NCI-H1436 treated with DMSO at 0.1 percent for 48 hours (cell line): ENCODE data around the gene TMEM151B.
A peak's percentile ranks its signal among the peaks of the same experiment; 100 is the strongest.
"Not testable (repeated sequence)": the region's sequence is repeated elsewhere in the genome, so short reads cannot be mapped to it uniquely, and the experiment has no call there.

Experiments
- DNase-seq: peaks from one replicate; lab custom pipeline; 2025; lab: John Stamatoyannopoulos, UW

Gene TMEM151B

GRCh38 chr6:44269921-44270525 is at the start of gene TMEM151B:
Gene TMEM151B, plus strand, starts transcription at chr6:44270450. Its CDS starts 293 bp downstream, at chr6:44270743.
- no peak for DNase-seq

- DNase-seq: no peak
Measured at GRCh38 chr6:44220913-44221290, 49.3 kb upstream of the TMEM151B start.

- DNase-seq: peak; percentile 33
Measured at GRCh38 chr6:44221291-44221960, 48.8 kb upstream of the TMEM151B start.

- no peak for DNase-seq
Measured at GRCh38 chr6:44221961-44222335, 48.3 kb upstream of the TMEM151B start.

GRCh38 chr6:44222486-44223318 is 47.5 kb upstream of the TMEM151B start:
- DNase-seq: no peak

GRCh38 chr6:44223319-44224028 is 46.8 kb upstream of the TMEM151B start, which contains the start of gene SLC29A1:
Gene SLC29A1, plus strand, starts transcription at chr6:44223595. Its CDS starts 3,719 bp downstream, at chr6:44227314.
- DNase-seq: no peak

GRCh38 chr6:44224029-44224964 is 46.0 kb upstream of the TMEM151B start:
- DNase-seq: no peak

GRCh38 chr6:44224965-44225305 is 45.3 kb upstream of the TMEM151B start:
- no peak for DNase-seq

- no peak for DNase-seq
Measured at GRCh38 chr6:44225579-44226325, 44.5 kb upstream of the TMEM151B start.

GRCh38 chr6:44226368-44227147 is 43.7 kb upstream of the TMEM151B start:
- no peak for DNase-seq

- no peak for DNase-seq
Measured at GRCh38 chr6:44227148-44227793, 43.0 kb upstream of the TMEM151B start.

- no peak for DNase-seq
Measured at GRCh38 chr6:44228031-44228430, 42.2 kb upstream of the TMEM151B start.

- no peak for DNase-seq
Measured at GRCh38 chr6:44228433-44228832, 41.8 kb upstream of the TMEM151B start.

- no peak for DNase-seq
Measured at GRCh38 chr6:44228836-44229235, 41.4 kb upstream of the TMEM151B start.

- DNase-seq: no peak
Measured at GRCh38 chr6:44229376-44230033, 40.7 kb upstream of the TMEM151B start.

- DNase-seq: no peak
Measured at GRCh38 chr6:44230034-44230675, 40.1 kb upstream of the TMEM151B start.

GRCh38 chr6:44231426-44231825 is 38.8 kb upstream of the TMEM151B start:
- not testable (repeated sequence) for DNase-seq
